MCF 10A (cell line): ENCODE measurements around the gene WFDC1. TPM values are rescaled to one million over a fixed set of nuclear protein-coding genes. Genes with fewer than 3 reads are reported as not detected.

ENCODE experiments used
- BruUV-seq: library from RNA; stranded (reverse); fragments of 400-500 nt; replicated peaks from 2 replicates; lab custom pipeline; 2021; lab: Mats Ljungman, UMichigan
- CTCF ChIA-PET: fragments of 300-600 bp; sonication (Branson Sonifier 250); formaldehyde crosslinking; extraction: SDS; loops from one replicate; lab custom pipeline; 2021; ENCODE audit warnings: antibody characterized with exemption, inconsistent platforms; lab: Yijun Ruan, JAX
- POLR2A ChIA-PET: fragments of 300-600, 350-650 bp; sonication (Branson Sonifier 250); formaldehyde crosslinking; extraction: SDS; loops from one replicate; lab custom pipeline; 2020; ENCODE audit warnings: antibody characterized with exemption, inconsistent platforms; lab: Yijun Ruan, JAX
- DNase-seq: peaks from one replicate; pipeline ENCODE4 v3.0.0-alpha.2; 2018; ENCODE audit not compliant: unreplicated experiment
- H3K27ac Mint-ChIP-seq: one replicate; pipeline ENCODE4 v1.8.0; 2022; ENCODE audit warnings: mild to moderate bottlenecking, low read depth, mixed read lengths; ENCODE audit not compliant: unreplicated experiment
- H3K27me3 Mint-ChIP-seq: one replicate; pipeline ENCODE4 v1.8.0; 2022; ENCODE audit warnings: mixed read lengths; ENCODE audit not compliant: insufficient read depth, unreplicated experiment
- H3K36me3 Mint-ChIP-seq: one replicate; pipeline ENCODE4 v1.8.0; 2022; ENCODE audit warnings: mild to moderate bottlenecking, moderate library complexity, mixed read lengths; ENCODE audit not compliant: insufficient read depth, unreplicated experiment
- H3K4me1 Mint-ChIP-seq: one replicate; pipeline ENCODE4 v1.8.0; 2022; ENCODE audit warnings: mixed read lengths; ENCODE audit not compliant: insufficient read depth, unreplicated experiment
- H3K4me3 Mint-ChIP-seq: one replicate; pipeline ENCODE4 v1.8.0; 2022; ENCODE audit warnings: mild to moderate bottlenecking, moderate library complexity, mixed read lengths; ENCODE audit not compliant: unreplicated experiment
- H3K9me3 Mint-ChIP-seq: one replicate; pipeline ENCODE4 v1.8.0; 2022; ENCODE audit warnings: mixed read lengths; ENCODE audit not compliant: unreplicated experiment
- intact Hi-C: fragments of 100-400 bp; cut with micrococcal nuclease; formaldehyde crosslinking; loops from 2 replicates; pipeline ENCODE4 v1.14.1; 2022
- total RNA-seq: library from RNA; stranded (reverse); gene quantifications from 2 replicates; pipeline ENCODE4 v1.2.3, GENCODE V29; 2022
- TF ChIP-seq, protein P1 (sequence below): fragments of 200-600 bp; IDR thresholded peaks from one replicate; pipeline ENCODE4 v1.8.0; 2022; ENCODE audit warnings: antibody characterized with exemption, mild to moderate bottlenecking; ENCODE audit not compliant: unreplicated experiment

WFDC1 gene
- total RNA-seq, 1 experiment from 2014 or later: not detected

- H3K4me1 Mint-ChIP-seq: no peaks in the 10 kb centered on the region
- no peaks in the 10 kb centered on the region for H3K9me3 Mint-ChIP-seq
- ChIA-PET POLR2A (interaction anchor here (0.5 to 0.6 kb wide), 2 partner anchors 10 to 228 kb away, joined by 3 to 5 read pairs; no protein-coding TSS in a partner anchor), CTCF (interaction anchor here (0.6 to 1.2 kb wide), 2 partner anchors 234 to 302 kb away, joined by 3 read pairs; no protein-coding TSS in a partner anchor)
- TF ChIP-seq, protein P1, sequence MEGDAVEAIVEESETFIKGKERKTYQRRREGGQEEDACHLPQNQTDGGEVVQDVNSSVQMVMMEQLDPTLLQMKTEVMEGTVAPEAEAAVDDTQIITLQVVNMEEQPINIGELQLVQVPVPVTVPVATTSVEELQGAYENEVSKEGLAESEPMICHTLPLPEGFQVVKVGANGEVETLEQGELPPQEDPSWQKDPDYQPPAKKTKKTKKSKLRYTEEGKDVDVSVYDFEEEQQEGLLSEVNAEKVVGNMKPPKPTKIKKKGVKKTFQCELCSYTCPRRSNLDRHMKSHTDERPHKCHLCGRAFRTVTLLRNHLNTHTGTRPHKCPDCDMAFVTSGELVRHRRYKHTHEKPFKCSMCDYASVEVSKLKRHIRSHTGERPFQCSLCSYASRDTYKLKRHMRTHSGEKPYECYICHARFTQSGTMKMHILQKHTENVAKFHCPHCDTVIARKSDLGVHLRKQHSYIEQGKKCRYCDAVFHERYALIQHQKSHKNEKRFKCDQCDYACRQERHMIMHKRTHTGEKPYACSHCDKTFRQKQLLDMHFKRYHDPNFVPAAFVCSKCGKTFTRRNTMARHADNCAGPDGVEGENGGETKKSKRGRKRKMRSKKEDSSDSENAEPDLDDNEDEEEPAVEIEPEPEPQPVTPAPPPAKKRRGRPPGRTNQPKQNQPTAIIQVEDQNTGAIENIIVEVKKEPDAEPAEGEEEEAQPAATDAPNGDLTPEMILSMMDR: no peak
- BruUV-seq: no TSS peak
- intact Hi-C loops: no loop called here
- no peak for DNase-seq
- peaks cover 11% of the 10 kb centered on the region for H3K27me3 Mint-ChIP-seq
- H3K36me3 Mint-ChIP-seq: no peaks in the 10 kb centered on the region
- H3K27ac Mint-ChIP-seq: no peak overlapping the region
- H3K4me3 Mint-ChIP-seq: no peak overlapping the region
These were observed 22.8 kb upstream of the WFDC1 start for GRCh38 chr16:84271866-84272265.

GRCh38 chr16:84272740-84273320, 21.8 kb upstream of the WFDC1 start:
- no peak for DNase-seq
- TF ChIP-seq, protein P1: no peak
- Mint-ChIP-seq H3K36me3 (no peaks in the 10 kb centered on the region), H3K4me1 (no peaks in the 10 kb centered on the region), H3K27me3 (peaks cover 11% of the 10 kb centered on the region), H3K9me3 (no peaks in the 10 kb centered on the region), H3K4me3 (no peak overlapping the region), H3K27ac (no peak overlapping the region)
- POLR2A ChIA-PET: interaction anchor here (0.7 kb wide), 1 partner anchor 177 kb away, joined by 4 read pairs; no protein-coding TSS in a partner anchor
- CTCF ChIA-PET: interaction anchor here (0.6 to 1.5 kb wide), 2 partner anchors 211 to 303 kb away, joined by 3 to 6 read pairs; no protein-coding TSS in a partner anchor
- BruUV-seq: no TSS peak
- intact Hi-C loops: no loop called here

DNA sequence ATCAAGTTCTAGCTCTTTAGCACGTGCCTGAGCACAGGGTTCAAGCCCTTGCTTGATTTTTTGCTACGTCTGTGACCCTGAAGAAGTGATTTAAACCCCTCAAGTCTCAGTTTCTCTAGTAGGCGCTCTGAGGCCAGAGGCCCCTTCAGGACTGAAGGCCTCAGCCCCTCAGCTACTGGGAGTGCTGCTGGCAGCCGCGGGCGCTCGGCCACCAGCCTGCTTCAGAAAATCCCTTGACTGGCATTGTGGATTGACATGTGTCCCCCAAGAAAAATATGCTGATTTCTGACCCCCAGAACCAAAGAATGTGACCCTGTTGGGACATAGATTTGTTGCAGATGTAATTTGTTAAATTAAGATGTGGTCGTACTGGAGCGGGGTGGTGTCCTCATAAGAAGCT, 20.2 kb upstream of the WFDC1 start:
- no peaks in the 10 kb centered on the region for H3K4me1 Mint-ChIP-seq
- H3K9me3 Mint-ChIP-seq: no peaks in the 10 kb centered on the region
- BruUV-seq: no TSS peak
- DNase-seq: no peak
- intact Hi-C loops: no loop called here
- no peaks in the 10 kb centered on the region for H3K36me3 Mint-ChIP-seq
- H3K4me3 Mint-ChIP-seq: no peak overlapping the region
- TF ChIP-seq, protein P1: no peak
- CTCF ChIA-PET: interaction anchor here (4.4 kb wide), 1 partner anchor 9 kb away, joined by 43 read pairs; no protein-coding TSS in a partner anchor
- peaks cover 11% of the 10 kb centered on the region for H3K27me3 Mint-ChIP-seq
- H3K27ac Mint-ChIP-seq: no peak overlapping the region
- POLR2A ChIA-PET: no interaction called here

- Mint-ChIP-seq H3K4me3 (no peak overlapping the region), H3K36me3 (no peaks in the 10 kb centered on the region), H3K9me3 (no peaks in the 10 kb centered on the region), H3K27me3 (peaks cover 11% of the 10 kb centered on the region), H3K27ac (no peak overlapping the region), H3K4me1 (no peaks in the 10 kb centered on the region)
- BruUV-seq: no TSS peak
- DNase-seq: no peak
- intact Hi-C loops: loop anchor here (2.0 to 5.0 kb wide), 2 partner anchors 209 to 347 kb away; no protein-coding TSS in a partner anchor
- TF ChIP-seq, protein P1: no peak
- ChIA-PET POLR2A (no interaction called here), CTCF (interaction anchor here (0.6 to 4.4 kb wide), 6 partner anchors 10 to 456 kb away, joined by 3 to 43 read pairs (median 13); partner anchors contain the start of gene MEAK7)
These were observed 19.0 kb upstream of the WFDC1 start for GRCh38 chr16:84275585-84276151.
